GM18505 (cell line): ENCODE data around the gene GAL3ST1.
"Not testable (repeated sequence)": the region's sequence is repeated elsewhere in the genome, so short reads cannot be mapped to it uniquely, and the experiment has no call there.

Source experiments
- ATAC-seq: cut with Tn5 transposase; IDR thresholded peaks from one replicate; pipeline ENCODE4 v1.9.1; 2021; ENCODE audit not compliant: unreplicated experiment
- POLR2A ChIP-seq: IDR thresholded peaks from 4 replicates; pipeline ENCODE4 v1.6.1; 2011; ENCODE audit warnings: borderline replicate concordance; ENCODE audit not compliant: insufficient read depth, insufficient read length; ENCODE audit errors: extremely low read depth

The GAL3ST1 gene

DNA sequence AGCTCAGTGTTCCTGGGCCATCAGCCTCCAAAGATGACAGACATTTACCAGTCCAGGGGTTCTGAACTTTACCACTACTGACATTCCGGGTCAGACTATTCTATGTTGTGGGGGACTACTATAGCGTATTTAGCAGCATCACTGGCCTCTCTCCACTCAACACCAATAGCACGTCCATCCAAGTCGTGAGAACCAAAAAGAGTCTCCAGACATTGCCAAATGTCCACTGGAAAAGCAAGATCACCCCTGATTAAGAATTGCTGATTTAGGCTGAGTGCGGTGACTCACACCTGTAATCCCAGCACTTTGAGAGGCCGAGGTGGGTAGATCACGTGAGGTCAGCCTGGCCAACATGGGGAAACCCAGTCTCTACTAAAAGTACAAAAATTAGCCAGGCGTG is 11.9 kb upstream of the GAL3ST1 start:
- ATAC-seq = no peak
- TF ChIP-seq POLR2A = no peak

DNA sequence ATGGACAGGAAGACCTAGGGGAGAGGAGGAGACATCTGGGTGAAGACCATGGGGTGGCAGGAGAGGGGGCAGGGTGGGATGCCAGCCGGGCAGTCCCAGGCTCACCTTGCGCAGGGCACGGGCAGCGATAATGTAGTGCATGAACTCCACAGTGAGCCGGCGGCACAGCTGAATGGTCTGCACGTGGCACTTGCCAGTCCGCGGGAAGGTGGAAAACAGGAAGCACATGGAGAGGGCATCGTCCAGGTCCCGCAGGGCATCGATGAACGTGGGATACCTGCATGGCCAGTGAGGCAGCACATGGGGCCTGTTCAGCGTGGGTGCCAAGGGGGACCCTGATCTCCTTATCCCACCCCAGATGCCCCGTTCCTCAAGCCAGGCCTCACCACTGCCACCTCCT is 10.0 kb upstream of the GAL3ST1 start:
- ATAC-seq = no peak
- TF ChIP-seq POLR2A = no peak

DNA sequence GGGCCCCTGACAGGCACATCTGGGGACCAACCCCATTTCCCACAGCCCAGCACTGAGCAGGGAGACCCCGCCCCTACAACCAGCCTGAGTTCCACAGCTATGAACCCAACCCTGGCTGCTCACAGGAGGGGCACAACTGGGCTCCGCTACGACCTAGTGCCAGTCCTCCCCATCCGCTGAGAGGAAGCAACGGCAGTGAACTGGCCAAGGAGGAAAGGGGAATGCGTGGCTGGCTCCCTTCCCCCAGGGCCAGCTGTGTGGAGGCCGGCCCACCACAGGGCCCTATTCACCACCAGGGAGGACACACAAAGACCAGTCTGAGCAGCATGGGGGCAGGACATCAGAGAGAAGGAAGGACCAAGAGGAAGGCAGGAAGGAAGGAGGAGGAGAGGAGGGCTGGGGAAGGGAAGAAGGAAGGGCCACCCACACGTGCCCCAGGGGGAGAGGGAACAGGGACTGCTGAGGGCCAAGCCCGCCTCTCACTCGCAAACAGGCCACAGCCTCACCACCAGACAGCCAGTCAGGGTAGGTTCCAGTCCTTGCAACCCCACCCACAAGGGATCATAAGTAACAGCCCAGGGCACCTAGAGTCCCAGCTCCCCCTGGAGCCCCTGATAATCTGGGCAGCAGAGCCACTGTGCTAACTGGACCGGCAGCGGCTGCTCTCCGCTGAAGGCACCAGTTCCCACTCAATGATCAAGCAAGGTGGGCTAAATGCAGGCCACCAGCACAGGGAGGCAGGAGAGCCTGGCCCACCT is 8.5 kb upstream of the GAL3ST1 start:
- no peak for ATAC-seq
- TF ChIP-seq POLR2A = no peak

DNA sequence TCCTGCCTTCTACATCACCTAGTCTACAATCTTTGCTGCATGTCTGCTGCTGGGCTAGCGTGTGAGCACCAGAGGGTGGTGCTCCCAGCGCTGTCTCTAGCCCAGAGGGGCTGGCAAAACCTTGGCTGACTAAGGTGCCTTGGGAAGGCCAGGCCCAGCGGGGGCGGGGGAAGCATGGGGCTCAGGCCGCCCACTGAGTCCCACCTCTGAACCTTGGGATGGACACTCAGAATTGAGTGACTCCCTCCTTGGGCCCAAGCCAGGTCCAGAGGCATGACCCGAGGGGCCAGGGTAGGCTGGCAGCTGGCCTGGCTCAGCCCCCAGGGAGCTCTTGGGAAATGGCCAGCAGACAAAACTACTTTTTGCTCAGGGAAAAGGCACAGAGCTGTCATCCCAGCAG is 7.6 kb upstream of the GAL3ST1 start:
- ATAC-seq = no peak
- TF ChIP-seq POLR2A = no peak

DNA sequence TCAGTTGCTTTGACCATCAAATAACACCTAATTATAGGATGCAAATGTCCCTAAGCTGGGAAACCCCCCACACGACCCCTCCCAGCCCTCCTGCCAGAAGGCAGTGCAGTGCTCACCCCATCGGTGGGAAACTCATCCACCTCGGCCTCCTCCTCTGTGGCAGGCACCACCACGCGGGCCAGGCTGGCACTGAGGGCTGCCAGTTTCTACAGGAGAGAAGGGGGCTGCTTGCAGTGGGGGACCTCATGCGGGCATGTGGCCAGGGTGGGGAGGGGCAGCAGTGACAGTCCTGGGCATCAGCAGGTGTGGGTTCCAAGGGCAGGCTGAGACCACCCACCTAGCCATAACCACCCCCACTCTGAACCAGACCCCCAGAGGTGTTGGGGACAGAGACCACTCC is 6.4 kb upstream of the GAL3ST1 start:
- TF ChIP-seq POLR2A = no peak
- no peak for ATAC-seq

DNA sequence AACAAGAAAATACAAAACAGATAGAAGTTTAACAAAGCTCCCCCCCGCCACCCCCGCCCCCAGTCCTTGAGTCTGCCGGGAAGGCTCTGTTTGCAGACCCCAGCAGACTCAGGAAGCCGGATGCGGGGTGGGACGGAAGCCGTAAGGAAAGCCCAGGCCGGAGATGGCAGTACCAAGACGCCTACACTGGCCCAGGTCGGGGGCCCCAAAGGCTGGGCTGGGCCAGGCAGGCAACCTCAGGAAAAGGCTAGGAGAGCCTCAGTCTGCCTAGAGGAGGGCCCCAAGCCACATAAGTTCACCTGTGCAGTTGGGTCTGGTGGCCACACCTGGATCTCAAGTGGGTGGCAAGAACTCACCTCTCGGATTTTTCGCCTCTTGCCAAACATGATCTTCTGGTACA is 4.0 kb upstream of the GAL3ST1 start:
- TF ChIP-seq POLR2A = no peak
- no peak for ATAC-seq

DNA sequence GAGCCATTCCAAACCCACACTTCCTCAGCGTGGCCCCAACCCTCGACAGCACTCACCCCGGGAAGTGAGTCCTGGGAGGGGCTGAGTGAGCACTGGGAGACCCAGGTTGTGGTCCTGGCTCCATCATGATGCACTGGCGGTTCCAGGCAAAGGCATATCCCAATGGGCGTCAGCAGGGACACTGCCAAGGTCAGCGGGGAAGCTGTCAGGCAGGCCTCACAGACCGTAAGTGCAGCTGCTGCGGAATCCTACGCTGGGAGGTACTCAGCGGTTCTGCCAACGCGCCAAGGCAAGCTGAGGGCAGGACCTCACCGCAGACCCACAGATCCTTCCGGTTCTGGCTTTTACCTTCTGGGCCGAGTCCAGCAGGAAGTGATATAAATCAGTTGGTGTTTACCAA is 1.4 kb upstream of the GAL3ST1 start:
- TF ChIP-seq POLR2A = no peak
- ATAC-seq = no peak

DNA sequence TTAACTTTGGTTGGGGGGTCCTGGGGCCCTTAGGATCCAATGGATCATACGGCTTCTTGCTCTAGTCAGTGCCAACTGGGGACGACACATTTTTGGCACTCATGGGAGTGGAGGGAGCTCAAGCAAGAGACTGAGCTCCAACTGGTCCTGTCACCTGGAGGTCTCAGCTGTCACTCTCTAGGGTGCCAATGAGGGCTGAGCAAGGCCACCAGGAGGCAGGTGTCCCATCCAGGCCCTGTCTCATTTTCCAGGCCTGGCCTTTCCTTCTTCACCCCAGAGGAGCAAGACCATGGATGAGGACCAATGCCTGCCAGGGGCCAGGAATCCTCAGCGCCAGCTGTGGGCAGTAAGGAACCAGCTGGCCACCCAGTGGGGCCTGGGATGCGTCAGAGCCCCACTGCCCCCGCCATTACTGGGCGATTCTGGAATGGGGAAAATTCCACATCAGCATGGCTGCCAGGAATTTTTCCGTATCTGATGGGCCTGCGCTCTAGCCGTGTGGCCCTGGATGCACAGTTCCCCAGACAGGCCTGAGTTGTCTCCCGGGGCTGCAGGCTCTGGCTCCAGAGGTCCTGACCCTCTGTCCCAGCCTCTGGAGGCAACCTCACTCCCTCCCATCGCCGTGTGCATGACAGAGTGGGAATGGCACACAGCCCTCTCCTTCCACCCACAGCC is 669 bp upstream of the GAL3ST1 start:
- no peak for ATAC-seq
- no peak for TF ChIP-seq POLR2A

DNA sequence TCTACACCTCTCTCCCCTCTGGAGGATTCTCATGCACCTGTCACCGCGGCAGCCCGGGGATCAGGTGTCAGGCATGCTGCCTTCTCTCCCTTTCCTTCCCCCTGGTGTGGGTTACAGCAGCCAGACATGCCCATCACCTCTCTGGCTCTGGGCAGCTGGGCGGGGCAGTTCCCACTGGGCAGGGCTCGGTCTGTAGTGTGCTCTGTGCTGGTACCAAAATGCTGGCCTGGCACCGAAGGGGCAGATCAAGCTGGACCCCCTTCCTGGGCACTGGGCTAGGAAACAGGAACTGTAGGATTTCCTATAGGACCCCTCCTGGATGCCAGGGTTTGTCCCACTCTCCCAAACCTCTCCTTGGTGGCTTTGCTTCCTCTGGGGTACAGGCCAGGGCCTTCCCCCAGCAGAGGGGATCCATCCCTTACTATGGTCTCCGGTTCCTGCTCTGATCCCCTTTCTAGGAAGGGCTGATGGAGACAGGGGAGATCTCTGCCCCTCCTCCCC is 821 bp downstream of the GAL3ST1 start:
- no peak for ATAC-seq
- no peak for TF ChIP-seq POLR2A

DNA sequence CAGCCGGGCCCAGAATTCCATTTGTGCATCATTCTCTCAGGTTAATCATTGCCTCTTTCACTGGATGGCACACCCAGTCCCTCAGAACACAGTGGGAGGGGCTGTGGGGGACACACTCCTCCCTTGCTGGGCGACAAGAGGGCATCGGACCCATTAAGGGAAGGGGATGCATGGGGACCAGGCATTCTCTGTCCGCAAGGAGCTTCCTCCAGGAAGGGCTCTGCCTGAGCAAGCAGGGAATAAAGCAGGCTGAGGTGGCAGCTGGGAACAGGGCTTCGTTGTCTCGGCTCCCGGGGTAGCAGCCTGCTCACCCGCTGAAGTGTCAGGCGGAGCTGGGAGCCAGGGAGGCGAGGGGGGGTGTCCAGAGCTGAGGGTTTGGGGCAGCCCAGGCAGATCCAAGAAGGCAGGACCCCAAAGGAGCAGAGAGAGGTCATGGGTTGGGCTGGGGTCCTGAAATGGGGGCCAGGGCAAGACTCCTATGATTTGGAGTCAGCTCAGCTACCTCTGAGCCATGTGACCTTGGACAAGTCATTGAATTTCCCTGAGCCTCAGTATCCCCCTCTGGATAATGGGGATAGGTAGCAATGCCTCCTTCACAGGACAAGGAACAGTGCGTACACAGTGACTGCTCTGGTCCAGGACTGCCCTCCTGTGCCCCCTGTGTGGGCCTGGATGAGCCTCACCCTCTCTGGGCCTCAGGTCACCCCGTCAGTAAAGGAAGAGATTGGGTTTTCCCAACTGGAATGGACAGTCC is 1.4 kb downstream of the GAL3ST1 start:
- no peak for TF ChIP-seq POLR2A
- ATAC-seq = no peak

DNA sequence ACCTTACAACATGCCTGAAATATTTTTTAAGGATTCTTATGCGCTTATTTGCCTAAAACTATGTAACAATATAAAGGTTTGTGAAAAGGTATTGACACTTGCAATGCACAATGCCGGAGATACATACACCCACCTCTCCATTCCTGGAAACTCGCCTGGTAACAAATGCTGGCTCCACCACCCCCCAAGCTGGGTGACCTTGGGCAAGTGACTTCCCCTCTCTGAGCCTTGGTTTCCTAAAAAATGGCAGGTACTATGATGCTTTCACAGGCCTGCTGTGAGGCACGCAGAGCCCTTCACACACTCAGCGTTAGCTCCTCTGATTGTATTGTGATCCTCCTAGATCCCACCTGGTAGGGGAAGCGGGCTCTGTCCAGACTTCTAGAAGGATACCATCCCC is 2.3 kb downstream of the GAL3ST1 start:
- ATAC-seq = no peak
- TF ChIP-seq POLR2A = no peak

DNA sequence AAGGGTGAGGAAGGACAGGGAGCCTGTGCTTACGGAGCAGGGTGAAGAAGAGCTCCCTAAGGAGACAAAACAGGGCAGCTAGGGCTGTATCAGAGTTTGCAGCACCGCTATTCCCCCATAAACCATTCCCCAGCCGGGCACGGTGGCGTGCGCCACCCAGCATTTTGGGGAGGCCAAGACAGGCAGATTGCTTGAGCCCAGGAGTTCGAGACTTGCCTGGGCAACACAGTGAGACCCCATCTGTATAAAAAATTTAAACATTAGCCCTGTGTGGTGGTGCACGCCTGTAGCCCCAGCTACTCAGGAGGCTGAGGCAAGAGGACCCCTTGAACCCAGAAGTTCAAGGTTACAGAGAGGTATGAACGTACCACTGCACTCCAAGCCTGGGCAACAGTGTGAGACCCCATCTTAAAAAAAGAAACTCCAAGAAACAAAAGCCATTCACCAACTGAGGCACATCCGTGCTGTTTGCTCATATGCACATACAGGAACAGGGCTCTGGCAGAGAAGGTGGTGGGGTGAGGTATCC is 4.7 kb downstream of the GAL3ST1 start:
- no peak for ATAC-seq
- TF ChIP-seq POLR2A = no peak

DNA sequence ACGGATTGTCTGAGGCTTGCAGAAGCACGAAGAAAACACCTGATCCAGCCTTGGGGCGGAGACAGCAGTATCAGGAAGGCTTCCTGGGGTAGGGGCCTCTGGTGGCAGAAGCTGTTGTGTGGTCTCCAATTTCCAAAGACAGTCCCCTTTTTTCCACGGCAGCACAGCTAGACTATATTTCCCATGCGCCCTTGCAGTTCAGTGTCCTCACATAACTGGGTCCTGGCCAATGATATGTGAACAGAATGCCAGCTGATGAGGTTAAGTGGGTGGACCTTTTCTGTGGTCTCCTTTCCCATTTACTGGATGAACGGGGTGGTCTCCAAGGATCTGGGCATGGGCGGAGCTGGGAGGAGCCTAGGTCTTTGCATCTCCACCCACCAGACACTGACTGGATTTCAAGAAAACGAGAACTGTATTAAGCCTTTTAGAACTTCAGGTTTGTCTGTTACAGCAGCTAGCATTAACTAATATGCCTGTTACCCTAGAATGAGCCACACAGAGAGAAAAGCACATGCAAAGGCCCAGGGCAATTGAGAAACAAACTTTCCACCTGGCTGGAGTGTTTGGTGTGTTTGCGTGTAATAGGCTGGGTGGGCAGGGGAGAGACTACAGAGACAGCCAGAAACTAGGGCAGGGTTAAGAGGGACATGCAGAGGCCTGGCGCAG is 6.2 kb downstream of the GAL3ST1 start:
- ATAC-seq = no peak
- no peak for TF ChIP-seq POLR2A

DNA sequence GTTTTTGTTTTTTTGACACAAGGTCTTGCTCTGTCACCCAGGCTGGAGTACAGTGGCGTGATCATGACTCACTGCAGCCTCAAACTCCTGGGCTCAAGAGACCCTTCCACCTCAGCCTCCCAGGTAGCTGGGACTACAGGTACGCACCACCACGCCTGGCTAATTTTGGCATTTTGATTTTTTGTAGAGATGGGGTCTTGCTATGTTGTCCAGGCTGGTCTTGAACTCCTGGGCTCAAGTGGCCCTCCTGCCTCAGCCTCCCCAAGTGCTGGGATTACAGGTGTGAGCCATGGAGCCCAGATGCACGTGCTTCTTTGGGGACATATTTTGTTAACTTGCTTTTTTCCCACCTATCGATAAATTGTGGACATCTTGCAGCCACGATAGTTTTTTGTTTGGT is 7.2 kb downstream of the GAL3ST1 start:
- ATAC-seq = not testable (repeated sequence)

DNA sequence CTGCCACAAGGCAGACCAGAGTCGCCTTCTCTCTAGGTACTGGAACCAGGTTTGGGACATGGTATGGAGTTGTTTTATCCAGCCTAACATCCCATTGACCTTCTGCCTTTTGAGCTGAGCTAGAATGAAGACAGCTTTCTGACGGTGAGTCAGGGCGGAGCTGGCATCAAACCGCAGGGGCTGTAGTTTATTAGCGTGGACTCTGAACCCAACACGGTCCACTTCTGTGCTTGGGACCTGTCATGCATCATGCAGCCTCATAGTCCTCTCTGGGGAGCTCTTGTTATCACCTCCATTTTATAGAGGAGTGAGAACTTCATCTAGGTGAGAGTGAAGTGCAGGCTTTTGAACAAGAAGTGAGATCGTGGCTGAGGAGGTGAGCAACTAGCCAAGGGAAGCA is 8.3 kb downstream of the GAL3ST1 start:
- TF ChIP-seq POLR2A = no peak
- ATAC-seq = no peak
